Esophagus (tissue), 2 donors: ENCODE measurements around the gene LMX1A. TPM values are rescaled to one million over a fixed set of nuclear protein-coding genes. Genes with fewer than 3 reads are reported as not detected.
A peak's percentile ranks its signal among the peaks of the same experiment; 100 is the strongest.

Experiments
- H3K27ac ChIP-seq, 2 donors: one replicate each; pipeline ENCODE4 v1.5.1; 2013; ENCODE audit warnings: low read depth in 2 of 2, mild to moderate bottlenecking in 2 of 2, inconsistent platforms in 1 of 2, low read length in 1 of 2, moderate library complexity in 1 of 2
- H3K27me3 ChIP-seq, 2 donors: one replicate each; pipeline ENCODE4 v1.6.1; 2013; ENCODE audit warnings: low read length in 2 of 2, control low read depth in 1 of 2, mild to moderate bottlenecking in 1 of 2; ENCODE audit not compliant: insufficient read depth in 2 of 2, control insufficient read depth in 1 of 2
- H3K36me3 ChIP-seq, 2 donors: one replicate each; pipeline ENCODE4 v1.6.1; 2013; ENCODE audit warnings: low read length in 1 of 2; ENCODE audit not compliant: control insufficient read depth in 2 of 2, insufficient read depth in 2 of 2
- H3K4me1 ChIP-seq, 2 donors: one replicate each; pipeline ENCODE4 v1.6.1; 2013; ENCODE audit warnings: low read length in 1 of 2; ENCODE audit not compliant: control insufficient read depth in 2 of 2, insufficient read depth in 2 of 2
- H3K4me3 ChIP-seq, 2 donors: one replicate each; pipeline ENCODE4 v1.5.1; 2013; ENCODE audit warnings: low read length in 2 of 2, mild to moderate bottlenecking in 2 of 2, low read depth in 1 of 2, moderate library complexity in 1 of 2
- H3K9me3 ChIP-seq, 2 donors: one replicate each; pipeline ENCODE4 v1.6.1; 2013; ENCODE audit warnings: mild to moderate bottlenecking in 2 of 2, low read depth in 1 of 2, low read length in 1 of 2, moderate library complexity in 1 of 2; ENCODE audit not compliant: control insufficient read depth in 2 of 2, insufficient read depth in 1 of 2
- WGBS, 2 donors: extraction: QIAGEN DNeasy Blood & Tissue Kit; methylation state at CpG; one replicate each; pipeline ENCODE4 v1.1.7; 2013; 5-methylcytosine and 5-hydroxymethylcytosine counted together
- polyA plus RNA-seq, 2 donors: library from polyadenylated mRNA; stranded (reverse); fragments of 200-250 nt; gene quantifications; one replicate each; pipeline ENCODE4 v1.2.3, GENCODE V29; 2013
- donor health status: healthy with polysubstance abuse.
- donor health status: Bipolar disorder and iron deficiency.

LMX1A gene
- polyA plus RNA-seq, 2 donors: 0.01 to 0.10 TPM

- Histone ChIP-seq H3K4me3 (no peak overlapping the region), H3K27me3 (no peaks in the 10 kb centered on the region)
- 62 to 75% methylated on average over 2 of the region's 2 CpGs for WGBS, 2 donors
Observed at GRCh38 chr1:165387505-165387904, 31.0 kb upstream of the LMX1A start.

GRCh38 chr1:165383599-165384405, 27.3 kb upstream of the LMX1A start:
- no peak overlapping the region for H3K27ac ChIP-seq
- no peak overlapping the region for H3K4me3 ChIP-seq
- WGBS, 2 donors: 42 to 59% methylated on average over 5 of the region's 5 CpGs
- H3K36me3 ChIP-seq: no peaks in the 10 kb centered on the region
- no peaks in the 10 kb centered on the region for H3K9me3 ChIP-seq
- H3K4me1 ChIP-seq: no peaks in the 10 kb centered on the region
- H3K27me3 ChIP-seq: no peaks in the 10 kb centered on the region

More at GRCh38 chr1:165387505-165387904, 31.0 kb upstream of the LMX1A start:
- Histone ChIP-seq H3K27ac (no peak overlapping the region), H3K4me1 (no peaks in the 10 kb centered on the region), H3K9me3 (no peaks in the 10 kb centered on the region), H3K36me3 (no peaks in the 10 kb centered on the region)

DNA sequence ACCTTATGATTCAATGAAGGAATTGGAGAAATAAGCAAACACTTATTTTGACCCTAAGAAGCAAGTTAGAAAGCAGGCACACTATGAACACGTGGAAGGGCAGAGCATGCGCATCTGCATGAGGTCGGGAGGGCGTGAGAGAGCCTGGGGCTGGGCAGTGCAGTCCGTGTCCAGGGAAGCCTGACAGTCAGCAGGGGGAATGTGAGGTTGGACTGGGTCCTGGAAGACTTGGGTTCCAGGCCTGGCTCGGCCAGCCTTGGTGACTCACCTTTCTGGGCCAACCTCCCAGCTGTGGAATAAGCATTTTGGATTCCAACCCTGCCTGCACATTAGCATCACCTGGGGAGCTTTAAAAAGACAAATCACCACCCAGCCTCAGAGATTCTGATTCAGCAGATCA, 26.6 kb upstream of the LMX1A start:
- Histone ChIP-seq H3K9me3 (no peaks in the 10 kb centered on the region), H3K27ac (no peak overlapping the region), H3K27me3 (no peaks in the 10 kb centered on the region), H3K4me1 (no peaks in the 10 kb centered on the region), H3K4me3 (no peak overlapping the region), H3K36me3 (no peaks in the 10 kb centered on the region)
- WGBS, 2 donors: 24 to 43% methylated on average over 6 of the region's 6 CpGs

- H3K36me3 ChIP-seq: no peaks in the 10 kb centered on the region
- 77 to 86% methylated on average over 6 of the region's 6 CpGs for WGBS, 2 donors
Observed at GRCh38 chr1:165381745-165382505, 25.4 kb upstream of the LMX1A start.

GRCh38 chr1:165376811-165377311, 20.3 kb upstream of the LMX1A start:
- 18% methylated on average over 12 of the region's 12 CpGs for WGBS, 2 donors
- peaks cover 0 to 4% of the 10 kb centered on the region in 2 donors for H3K4me1 ChIP-seq
- H3K9me3 ChIP-seq: no peaks in the 10 kb centered on the region
- no peaks in the 10 kb centered on the region for H3K36me3 ChIP-seq
- no peaks in the 10 kb centered on the region for H3K27me3 ChIP-seq
- H3K4me3 ChIP-seq: peak overlapping the region in 1 of 2 donors; percentile 25
- peak overlapping the region in 1 of 2 donors; percentile 73 for H3K27ac ChIP-seq

More at GRCh38 chr1:165381745-165382505, 25.4 kb upstream of the LMX1A start:
- H3K9me3 ChIP-seq: no peaks in the 10 kb centered on the region
- no peaks in the 10 kb centered on the region for H3K27me3 ChIP-seq
- H3K4me3 ChIP-seq: no peak overlapping the region
- H3K4me1 ChIP-seq: no peaks in the 10 kb centered on the region
- no peak overlapping the region for H3K27ac ChIP-seq

DNA sequence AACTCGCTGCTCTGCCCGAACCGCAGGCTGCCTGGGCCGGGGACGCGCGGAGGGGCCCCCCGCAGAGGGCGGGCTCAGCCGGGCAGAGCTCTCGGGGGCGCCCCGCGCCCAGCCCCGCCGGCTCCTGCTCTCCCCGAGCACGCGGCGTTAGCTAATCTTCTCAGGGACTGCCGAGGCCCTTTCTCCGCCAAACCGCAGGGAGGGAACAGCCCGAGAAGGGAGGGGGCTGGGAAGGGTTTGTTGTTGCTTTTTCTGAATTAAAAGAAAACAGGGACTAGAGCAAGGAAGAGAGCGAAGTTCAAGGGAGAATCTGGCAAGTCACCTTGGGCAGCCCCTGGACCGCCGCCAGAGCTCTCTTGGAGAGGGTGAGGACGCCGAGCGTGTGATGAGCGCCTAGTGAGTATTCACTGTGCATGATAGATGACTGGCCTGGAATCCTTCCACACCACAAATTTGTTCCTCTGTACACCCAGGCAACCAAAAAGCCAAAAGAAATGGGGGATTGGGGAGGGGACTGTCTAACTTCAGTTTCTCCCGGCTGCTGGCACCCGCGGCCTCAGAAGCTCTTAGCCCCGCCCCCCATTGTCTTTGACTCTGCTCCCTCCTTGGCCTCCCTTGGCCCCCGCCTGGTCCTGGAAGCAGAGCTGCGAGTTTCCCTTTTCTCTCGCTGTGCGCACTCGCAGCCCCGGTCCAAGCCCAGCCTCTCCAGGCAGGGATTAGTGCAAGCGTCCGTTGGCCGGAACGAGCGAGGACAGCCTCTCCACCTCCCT, 19.7 kb upstream of the LMX1A start:
- H3K4me3 ChIP-seq: peak overlapping the region; percentile 25 to 30
- no peaks in the 10 kb centered on the region for H3K9me3 ChIP-seq
- H3K36me3 ChIP-seq: no peaks in the 10 kb centered on the region
- H3K27me3 ChIP-seq: no peaks in the 10 kb centered on the region
- H3K4me1 ChIP-seq: peaks cover 0 to 4% of the 10 kb centered on the region in 2 donors
- WGBS, 2 donors: 1% methylated on average over 46 of the region's 46 CpGs
- H3K27ac ChIP-seq: peak overlapping the region; percentile 71 to 73

DNA sequence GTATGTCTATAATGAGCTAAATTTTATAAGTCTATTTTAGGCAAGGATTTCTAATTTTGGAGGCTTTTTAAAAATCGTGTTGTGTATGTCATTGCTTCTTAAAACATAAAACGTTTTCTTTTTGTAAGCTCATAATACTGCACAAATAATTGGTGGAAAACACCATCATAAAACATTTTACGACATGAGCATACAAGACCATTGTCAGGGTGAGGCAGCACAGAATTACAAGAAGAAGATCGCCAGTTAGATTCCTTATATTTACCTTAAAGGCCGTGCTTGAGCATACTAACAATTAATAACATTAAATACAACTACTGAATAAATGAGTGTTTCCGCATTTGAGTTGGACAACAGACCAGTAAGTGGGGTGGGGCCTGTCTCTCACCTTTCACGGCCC, 19.1 kb upstream of the LMX1A start:
- Histone ChIP-seq H3K27me3 (no peaks in the 10 kb centered on the region), H3K4me1 (peaks cover 0 to 4% of the 10 kb centered on the region in 2 donors), H3K36me3 (no peaks in the 10 kb centered on the region), H3K4me3 (peak overlapping the region in 1 of 2 donors; percentile 30), H3K27ac (peak overlapping the region; percentile 71 to 73), H3K9me3 (no peaks in the 10 kb centered on the region)
- WGBS, 2 donors: 18 to 23% methylated on average over 7 of the region's 7 CpGs

- H3K4me3 ChIP-seq: no peak overlapping the region
- H3K9me3 ChIP-seq: no peaks in the 10 kb centered on the region
- H3K27ac ChIP-seq: no peak overlapping the region
- H3K4me1 ChIP-seq: peaks cover 0 to 4% of the 10 kb centered on the region in 2 donors
- WGBS, 2 donors: 40 to 48% methylated on average over 5 of the region's 5 CpGs
- no peaks in the 10 kb centered on the region for H3K36me3 ChIP-seq
- H3K27me3 ChIP-seq: no peaks in the 10 kb centered on the region
Observed at GRCh38 chr1:165371588-165372225, 15.2 kb upstream of the LMX1A start.
